Neuronal stem cell (in vitro differentiated cells): ENCODE results near the gene NWD2.

Experiments
- DNase-seq: peaks from one replicate; pipeline ENCODE4 v3.0.0-alpha.2; 2013; ENCODE audit warnings: low spot score
- H2AFZ ChIP-seq: one replicate; pipeline ENCODE4 v1.6.1; 2013; ENCODE audit warnings: mild to moderate bottlenecking, low read length, inconsistent platforms
- H2AK5ac ChIP-seq: 2 replicates; pipeline ENCODE4 v1.6.1; 2013; ENCODE audit warnings: low read depth, mild to moderate bottlenecking, inconsistent platforms, low read length, moderate library complexity, mixed read lengths
- H2BK120ac ChIP-seq: 2 replicates; pipeline ENCODE4 v1.6.1; 2013; ENCODE audit warnings: low read depth, mild to moderate bottlenecking, inconsistent platforms, low read length, moderate library complexity, mixed read lengths
- H2BK12ac ChIP-seq: one replicate; pipeline ENCODE4 v1.6.1; 2013; ENCODE audit warnings: low read length, inconsistent platforms
- H2BK15ac ChIP-seq: 2 replicates; pipeline ENCODE4 v1.6.1; 2013; ENCODE audit warnings: mild to moderate bottlenecking, low read length, inconsistent platforms, mixed read lengths
- H2BK5ac ChIP-seq: one replicate; pipeline ENCODE4 v1.6.1; 2013; ENCODE audit warnings: inconsistent platforms, mild to moderate bottlenecking, low read length, moderate library complexity
- H3K14ac ChIP-seq: one replicate; pipeline ENCODE4 v1.6.1; 2013; ENCODE audit warnings: low read length, inconsistent platforms
- H3K18ac ChIP-seq: 2 replicates; pipeline ENCODE4 v1.6.1; 2013; ENCODE audit warnings: low read length, inconsistent platforms
- H3K23ac ChIP-seq: 2 replicates; pipeline ENCODE4 v1.6.1; 2013; ENCODE audit warnings: low read depth, mild to moderate bottlenecking, mixed read lengths, low read length, inconsistent platforms; ENCODE audit not compliant: poor library complexity
- H3K27ac ChIP-seq: replicated peaks from 3 replicates; pipeline ENCODE4 v1.5.1; 2013; ENCODE audit warnings: low read length, inconsistent platforms
- H3K27me3 ChIP-seq, 3 experiments: 2 replicates each; pipeline ENCODE4 v1.6.1; 2013; ENCODE audit warnings: low read length in 3 of 3, mild to moderate bottlenecking in 2 of 3, inconsistent platforms in 1 of 3, low read depth in 1 of 3, mixed read lengths in 1 of 3, moderate library complexity in 1 of 3; ENCODE audit not compliant: control insufficient read depth in 3 of 3, insufficient read depth in 3 of 3
- H3K36me3 ChIP-seq, 2 donors: replicated peaks in 1 of 2; 2 replicates each; pipeline ENCODE4 v1.6.1; 2013; ENCODE audit warnings: low read length in 2 of 2; ENCODE audit not compliant: control insufficient read depth in 2 of 2, insufficient read depth in 2 of 2
- H3K4ac ChIP-seq: 2 replicates; pipeline ENCODE4 v1.6.1; 2013; ENCODE audit warnings: inconsistent platforms, mild to moderate bottlenecking, low read length, moderate library complexity
- H3K4me1 ChIP-seq, 2 donors: 1 replicate in 1 of 2; 2 replicates in 1 of 2; pipeline ENCODE4 v1.6.1; 2013; ENCODE audit warnings: low read length in 2 of 2, low read depth in 1 of 2; ENCODE audit not compliant: control insufficient read depth in 2 of 2, insufficient read depth in 1 of 2
- H3K4me2 ChIP-seq: one replicate; pipeline ENCODE4 v1.6.1; 2013; ENCODE audit warnings: mild to moderate bottlenecking, low read length, inconsistent platforms; ENCODE audit not compliant: insufficient read depth, poor library complexity, severe bottlenecking
- H3K4me3 ChIP-seq, 2 donors: 2 replicates each; pipeline ENCODE4 v1.5.1; 2013; ENCODE audit warnings: low read length in 2 of 2, mild to moderate bottlenecking in 2 of 2, inconsistent platforms in 1 of 2, moderate library complexity in 1 of 2
- H3K79me1 ChIP-seq: one replicate; pipeline ENCODE4 v1.6.1; 2013; ENCODE audit warnings: low read depth, mild to moderate bottlenecking, inconsistent platforms, low read length, moderate library complexity
- H3K9ac ChIP-seq: one replicate; pipeline ENCODE4 v1.6.1; 2013; ENCODE audit warnings: mild to moderate bottlenecking, low read depth, low read length, inconsistent platforms; ENCODE audit not compliant: poor library complexity
- H3K9me3 ChIP-seq, 2 donors: replicated peaks in 1 of 2; 2 replicates each; pipeline versions ENCODE3 to v1.6.1; 2013; ENCODE audit warnings: low read length in 2 of 2, mild to moderate bottlenecking in 2 of 2, inconsistent platforms in 1 of 2, low read depth in 1 of 2, mixed read lengths in 1 of 2, moderate library complexity in 1 of 2; ENCODE audit not compliant: control insufficient read depth in 2 of 2, insufficient read depth in 1 of 2
- H4K8ac ChIP-seq: one replicate; pipeline ENCODE4 v1.6.1; 2013; ENCODE audit warnings: low read depth, mild to moderate bottlenecking, inconsistent platforms, low read length, moderate library complexity
- H4K91ac ChIP-seq: one replicate; pipeline ENCODE4 v1.6.1; 2013; ENCODE audit warnings: low read length, low read depth, mild to moderate bottlenecking, inconsistent platforms; ENCODE audit not compliant: poor library complexity
- WGBS, 2 donors: extraction: QIAGEN DNeasy Blood & Tissue Kit; methylation state at CpG; one replicate each; pipeline ENCODE4 v1.1.7; 2013; ENCODE audit warnings: missing lambda C conversion rate in 2 of 2, mixed read lengths in 1 of 2; ENCODE audit not compliant: insufficient read length in 2 of 2, insufficient replicate concordance in 1 of 2; ENCODE audit errors: extremely low coverage in 2 of 2; 5-methylcytosine and 5-hydroxymethylcytosine counted together

NWD2 gene

DNA sequence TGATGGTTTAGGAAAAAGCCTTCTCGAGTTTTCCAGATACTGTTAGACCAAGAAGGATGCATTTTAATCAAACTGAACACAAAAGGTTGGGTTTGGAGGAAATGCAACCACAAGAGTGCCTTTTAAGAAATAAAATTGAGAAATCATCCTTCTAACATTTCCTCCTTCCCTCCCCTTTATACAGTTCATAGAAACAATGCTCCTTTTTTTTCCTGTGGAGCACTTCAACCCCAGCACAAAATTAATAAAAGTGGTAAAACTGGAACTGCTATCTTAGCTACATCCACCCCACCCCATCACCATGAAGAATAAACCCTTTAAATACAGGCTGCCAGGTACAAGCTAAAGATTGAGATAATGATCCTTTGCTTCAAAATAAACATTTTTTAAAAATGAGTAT, 230.5 kb downstream of the NWD2 start:
- Histone ChIP-seq H2BK12ac (no peak overlapping the region), H3K36me3 (no peaks in the 10 kb centered on the region), H3K79me1 (no peaks in the 10 kb centered on the region), H2BK5ac (no peak overlapping the region), H3K4me3 (no peak overlapping the region), H3K4ac (no peak overlapping the region), H3K27ac (no peak overlapping the region), H3K4me2 (no peak overlapping the region), H2BK15ac (no peak overlapping the region), H2BK120ac (no peak overlapping the region), H4K91ac (no peak overlapping the region), H3K14ac (no peak overlapping the region), H3K27me3 (peaks cover 0 to 3% (median 0%) of the 10 kb centered on the region in 3 experiments), H3K9me3 (no peaks in the 10 kb centered on the region), H2AFZ (no peak overlapping the region), H3K4me1 (no peaks in the 10 kb centered on the region), H4K8ac (no peak overlapping the region), H3K18ac (no peak overlapping the region), H3K9ac (no peak overlapping the region), H3K23ac (no peak overlapping the region), H2AK5ac (no peak overlapping the region)
- DNase-seq, result no peak
- no CpG with 5 or more reads among the region's 1 CpG for WGBS, 2 donors

DNA sequence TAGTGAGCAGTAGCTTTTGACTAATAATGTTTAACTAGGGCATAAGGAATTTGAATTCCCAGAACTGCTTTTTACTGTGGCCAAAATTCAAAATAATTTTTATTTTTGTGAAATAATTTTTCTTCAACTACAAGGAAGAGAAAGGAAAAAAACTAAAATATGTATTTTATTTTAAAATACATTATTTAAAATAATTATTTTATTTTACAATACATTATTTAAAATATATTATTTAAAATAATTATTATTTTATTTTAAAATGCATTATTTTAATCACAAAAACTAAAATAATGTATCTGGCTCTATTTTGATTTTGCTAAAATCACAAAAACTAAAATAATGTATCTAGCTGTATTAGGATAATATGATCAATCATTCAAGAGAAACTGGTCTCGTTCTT, 231.2 kb downstream of the NWD2 start:
- Histone ChIP-seq H2BK5ac (no peak overlapping the region), H3K9ac (no peak overlapping the region), H4K91ac (no peak overlapping the region), H3K4me3 (no peak overlapping the region), H3K14ac (no peak overlapping the region), H4K8ac (no peak overlapping the region), H2BK15ac (no peak overlapping the region), H2AFZ (no peak overlapping the region), H3K36me3 (no peaks in the 10 kb centered on the region), H3K27ac (no peak overlapping the region), H3K79me1 (no peaks in the 10 kb centered on the region), H3K4me1 (no peaks in the 10 kb centered on the region), H3K23ac (no peak overlapping the region), H2BK12ac (no peak overlapping the region), H3K27me3 (peaks cover 0 to 3% (median 0%) of the 10 kb centered on the region in 3 experiments), H3K18ac (no peak overlapping the region), H3K9me3 (no peaks in the 10 kb centered on the region), H2BK120ac (no peak overlapping the region), H2AK5ac (no peak overlapping the region), H3K4me2 (no peak overlapping the region), H3K4ac (no peak overlapping the region)
- no peak for DNase-seq
- no CpG with 5 or more reads among the region's 1 CpG for WGBS, 2 donors

DNA sequence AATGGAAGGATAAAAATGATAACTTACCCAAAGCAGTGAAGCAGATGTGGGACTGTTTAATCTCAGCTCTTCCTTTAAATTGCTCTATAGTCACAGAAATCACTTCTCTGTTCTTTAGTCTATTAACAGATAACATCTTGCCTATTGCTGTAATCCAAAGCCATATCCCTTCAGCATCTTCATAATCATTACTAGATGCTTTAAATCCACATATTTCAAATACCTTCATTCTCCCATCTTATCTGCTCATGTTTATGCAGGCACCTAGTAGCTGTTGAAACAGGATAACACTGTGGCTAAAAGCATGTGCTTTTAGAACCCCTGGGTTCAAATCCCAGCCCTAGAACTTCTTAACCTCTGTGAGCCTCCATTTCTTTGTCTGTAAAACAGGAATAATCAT, 231.7 kb downstream of the NWD2 start:
- H3K4me3 ChIP-seq, result no peak overlapping the region
- H2AFZ ChIP-seq, result no peak overlapping the region
- H4K8ac ChIP-seq, result no peak overlapping the region
- H3K27me3 ChIP-seq, result no peaks in the 10 kb centered on the region
- H3K4me2 ChIP-seq, result no peak overlapping the region
- H3K4ac ChIP-seq, result no peak overlapping the region
- H2AK5ac ChIP-seq, result no peak overlapping the region
- H2BK5ac ChIP-seq, result no peak overlapping the region
- no peak overlapping the region for H3K23ac ChIP-seq
- H3K79me1 ChIP-seq, result no peaks in the 10 kb centered on the region
- no peak overlapping the region for H3K27ac ChIP-seq
- no peaks in the 10 kb centered on the region for H3K4me1 ChIP-seq
- no peak overlapping the region for H3K9ac ChIP-seq
- no peak overlapping the region for H2BK15ac ChIP-seq
- H2BK12ac ChIP-seq, result no peak overlapping the region
- no peaks in the 10 kb centered on the region for H3K36me3 ChIP-seq
- H4K91ac ChIP-seq, result no peak overlapping the region
- H3K9me3 ChIP-seq, result no peaks in the 10 kb centered on the region
- no peak overlapping the region for H3K18ac ChIP-seq
- DNase-seq, result no peak
- H3K14ac ChIP-seq, result no peak overlapping the region
- H2BK120ac ChIP-seq, result no peak overlapping the region

DNA sequence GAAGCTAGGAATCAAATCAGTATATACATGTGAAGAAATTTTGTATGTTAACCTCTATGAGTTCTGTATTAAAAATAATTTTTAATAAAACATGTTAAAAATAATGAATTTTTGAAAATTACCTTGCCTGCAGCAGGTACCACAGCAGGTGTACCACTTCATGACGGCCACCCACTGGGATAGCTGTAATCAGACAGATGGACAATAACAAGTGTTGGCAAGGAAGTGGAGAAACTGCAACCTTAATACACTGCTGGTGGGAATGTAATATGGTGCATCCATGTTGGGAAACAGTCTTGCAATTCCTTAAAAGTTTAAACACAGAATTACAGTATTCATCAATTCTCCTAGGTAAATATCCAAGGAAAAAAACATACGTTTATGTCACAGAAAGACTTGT, 232.1 kb downstream of the NWD2 start:
- Histone ChIP-seq H3K18ac (no peak overlapping the region), H3K4ac (no peak overlapping the region), H3K9ac (no peak overlapping the region), H2AFZ (no peak overlapping the region), H3K4me2 (no peak overlapping the region), H3K14ac (no peak overlapping the region), H3K27ac (no peak overlapping the region), H2BK15ac (no peak overlapping the region), H2BK5ac (no peak overlapping the region), H3K23ac (no peak overlapping the region), H3K27me3 (no peaks in the 10 kb centered on the region), H3K4me1 (no peaks in the 10 kb centered on the region), H3K79me1 (no peaks in the 10 kb centered on the region), H2BK12ac (no peak overlapping the region), H3K9me3 (no peaks in the 10 kb centered on the region), H4K8ac (no peak overlapping the region), H2AK5ac (no peak overlapping the region), H3K36me3 (no peaks in the 10 kb centered on the region), H2BK120ac (no peak overlapping the region), H4K91ac (no peak overlapping the region), H3K4me3 (no peak overlapping the region)
- no CpG with 5 or more reads among the region's 2 CpGs for WGBS, 2 donors
- DNase-seq, result no peak
